Neuron (in vitro differentiated cells): Measurements from ENCODE around the gene ZNF670.
A peak's percentile ranks its signal among the peaks of the same experiment; 100 is the strongest.

ENCODE experiments used
- H2AFZ ChIP-seq: one replicate; pipeline ENCODE4 v1.6.1; 2013; ENCODE audit warnings: low read depth, mild to moderate bottlenecking, inconsistent platforms, low read length, moderate library complexity
- H3K27me3 ChIP-seq: one replicate; pipeline ENCODE4 v1.6.1; 2013; ENCODE audit warnings: low read length; ENCODE audit not compliant: insufficient read depth
- H3K36me3 ChIP-seq: one replicate; pipeline ENCODE4 v1.6.1; 2013; ENCODE audit warnings: low read length; ENCODE audit not compliant: insufficient read depth
- H3K4me1 ChIP-seq: one replicate; pipeline ENCODE4 v1.6.1; 2013; ENCODE audit warnings: low read length; ENCODE audit not compliant: insufficient read depth
- H3K4me3 ChIP-seq: 2 replicates; pipeline ENCODE4 v1.5.1; 2013; ENCODE audit warnings: mild to moderate bottlenecking, low read length, moderate library complexity
- H3K9me3 ChIP-seq: one replicate; pipeline ENCODE4 v1.6.1; 2013; ENCODE audit warnings: low read length

The ZNF670 gene

GRCh38 chr1:247113094-247113497 lies 34.5 kb upstream of the ZNF670 start:
- Histone ChIP-seq H3K9me3 (no peaks in the 10 kb centered on the region), H3K27me3 (no peaks in the 10 kb centered on the region), H2AFZ (no peak overlapping the region)

GRCh38 chr1:247112479-247112781 lies 33.8 kb upstream of the ZNF670 start:
- no peaks in the 10 kb centered on the region for H3K9me3 ChIP-seq
- peak overlapping the region; percentile 98 for H2AFZ ChIP-seq
- peak overlapping the region; percentile 54 for H3K4me3 ChIP-seq
- H3K4me1 ChIP-seq: peaks cover 6% of the 10 kb centered on the region
- no peaks in the 10 kb centered on the region for H3K36me3 ChIP-seq
- H3K27me3 ChIP-seq: no peaks in the 10 kb centered on the region

More at GRCh38 chr1:247113094-247113497, 34.5 kb upstream of the ZNF670 start:
- H3K4me3 ChIP-seq: no peak overlapping the region
- peaks cover 6% of the 10 kb centered on the region for H3K4me1 ChIP-seq
- no peaks in the 10 kb centered on the region for H3K36me3 ChIP-seq

GRCh38 chr1:247111700-247112478 lies 33.3 kb upstream of the ZNF670 start:
- peak overlapping the region; percentile 54 for H3K4me3 ChIP-seq
- H3K4me1 ChIP-seq: peaks cover 6% of the 10 kb centered on the region
- H3K9me3 ChIP-seq: no peaks in the 10 kb centered on the region
- H3K36me3 ChIP-seq: no peaks in the 10 kb centered on the region
- H3K27me3 ChIP-seq: no peaks in the 10 kb centered on the region
- peak overlapping the region; percentile 98 for H2AFZ ChIP-seq

- Histone ChIP-seq H2AFZ (peak overlapping the region; percentile 98), H3K9me3 (peaks cover 1% of the 10 kb centered on the region), H3K36me3 (no peaks in the 10 kb centered on the region), H3K4me1 (peaks cover 6% of the 10 kb centered on the region), H3K27me3 (no peaks in the 10 kb centered on the region), H3K4me3 (peak overlapping the region; percentile 54)
Measured at GRCh38 chr1:247111259-247111699, 32.7 kb upstream of the ZNF670 start.

GRCh38 chr1:247110627-247111258 lies 32.1 kb upstream of the ZNF670 start:
- Histone ChIP-seq H2AFZ (peak overlapping the region; percentile 98), H3K4me3 (peak overlapping the region; percentile 54), H3K4me1 (peaks cover 6% of the 10 kb centered on the region), H3K9me3 (peaks cover 1% of the 10 kb centered on the region), H3K27me3 (no peaks in the 10 kb centered on the region), H3K36me3 (no peaks in the 10 kb centered on the region)

GRCh38 chr1:247107694-247108093 lies 29.1 kb upstream of the ZNF670 start:
- Histone ChIP-seq H3K27me3 (no peaks in the 10 kb centered on the region), H3K4me3 (no peak overlapping the region), H3K4me1 (peaks cover 14% of the 10 kb centered on the region), H3K36me3 (no peaks in the 10 kb centered on the region), H3K9me3 (peaks cover 3% of the 10 kb centered on the region), H2AFZ (no peak overlapping the region)

- Histone ChIP-seq H3K9me3 (peaks cover 15% of the 10 kb centered on the region), H3K4me3 (no peak overlapping the region), H2AFZ (no peak overlapping the region), H3K4me1 (peaks cover 8% of the 10 kb centered on the region), H3K36me3 (peaks cover 17% of the 10 kb centered on the region), H3K27me3 (no peaks in the 10 kb centered on the region)
Measured at GRCh38 chr1:247105966-247106365, 27.4 kb upstream of the ZNF670 start.

GRCh38 chr1:247104965-247105364 lies 26.4 kb upstream of the ZNF670 start:
- H3K9me3 ChIP-seq: peaks cover 24% of the 10 kb centered on the region
- H2AFZ ChIP-seq: no peak overlapping the region
- peaks cover 8% of the 10 kb centered on the region for H3K4me1 ChIP-seq
- peaks cover 26% of the 10 kb centered on the region for H3K36me3 ChIP-seq
- H3K27me3 ChIP-seq: no peaks in the 10 kb centered on the region
- peak overlapping the region; percentile 96 for H3K4me3 ChIP-seq

- Histone ChIP-seq H3K9me3 (peaks cover 25% of the 10 kb centered on the region), H3K27me3 (no peaks in the 10 kb centered on the region), H3K36me3 (peaks cover 28% of the 10 kb centered on the region), H3K4me3 (peak within 1 kb of the TSS; percentile 96), H3K4me1 (peaks cover 8% of the 10 kb centered on the region), H2AFZ (peak within 1 kb of the TSS; percentile 6)
Measured at GRCh38 chr1:247103859-247104591, 25.4 kb upstream of the ZNF670 start, which contains the start of gene ZNF669. Gene ZNF669 (minus strand): TSS chr1:247104356. CDS start chr1:247104199, 157 bp downstream.

- no peak overlapping the region for H2AFZ ChIP-seq
- no peaks in the 10 kb centered on the region for H3K27me3 ChIP-seq
- peaks cover 32% of the 10 kb centered on the region for H3K9me3 ChIP-seq
- H3K4me3 ChIP-seq: peak overlapping the region; percentile 5
- peaks cover 8% of the 10 kb centered on the region for H3K4me1 ChIP-seq
- peaks cover 42% of the 10 kb centered on the region for H3K36me3 ChIP-seq
Measured at GRCh38 chr1:247102381-247102780, 23.8 kb upstream of the ZNF670 start.

GRCh38 chr1:247100676-247101279 lies 22.2 kb upstream of the ZNF670 start:
- H3K27me3 ChIP-seq: no peaks in the 10 kb centered on the region
- peaks cover 45% of the 10 kb centered on the region for H3K36me3 ChIP-seq
- peaks cover 36% of the 10 kb centered on the region for H3K9me3 ChIP-seq
- no peak overlapping the region for H3K4me3 ChIP-seq
- H3K4me1 ChIP-seq: peaks cover 8% of the 10 kb centered on the region
- H2AFZ ChIP-seq: no peak overlapping the region

GRCh38 chr1:247096958-247097357 lies 18.3 kb upstream of the ZNF670 start:
- H3K27me3 ChIP-seq: no peaks in the 10 kb centered on the region
- H3K4me3 ChIP-seq: no peak overlapping the region
- no peaks in the 10 kb centered on the region for H3K4me1 ChIP-seq
- H3K36me3 ChIP-seq: peaks cover 38% of the 10 kb centered on the region
- peaks cover 32% of the 10 kb centered on the region for H3K9me3 ChIP-seq
- no peak overlapping the region for H2AFZ ChIP-seq

GRCh38 chr1:247096544-247096943 lies 17.9 kb upstream of the ZNF670 start:
- H2AFZ ChIP-seq: no peak overlapping the region
- H3K4me1 ChIP-seq: no peaks in the 10 kb centered on the region
- H3K36me3 ChIP-seq: peaks cover 34% of the 10 kb centered on the region
- H3K27me3 ChIP-seq: no peaks in the 10 kb centered on the region
- peaks cover 28% of the 10 kb centered on the region for H3K9me3 ChIP-seq
- no peak overlapping the region for H3K4me3 ChIP-seq
